Mesothelial cell of epicardium (in vitro differentiated cells): ENCODE data around the gene TMEM247. TPM values are rescaled to one million over a fixed set of nuclear protein-coding genes. Genes with fewer than 3 reads are reported as not detected.

ENCODE experiments used
- DNase-seq, 2 experiments: peaks; one replicate each; pipeline ENCODE4 v3.0.0; 2021; ENCODE audit warnings: low spot score in 2 of 2; ENCODE audit not compliant: unreplicated experiment in 2 of 2
- H3K27ac Mint-ChIP-seq: 2 replicates; pipeline ENCODE4 v1.8.0; 2021; ENCODE audit warnings: mixed read lengths
- H3K27me3 Mint-ChIP-seq: 2 replicates; pipeline ENCODE4 v1.8.0; 2021; ENCODE audit warnings: low read depth, mixed read lengths
- H3K36me3 Mint-ChIP-seq: 2 replicates; pipeline ENCODE4 v1.8.0; 2021; ENCODE audit warnings: mixed read lengths
- H3K4me1 Mint-ChIP-seq: 2 replicates; pipeline ENCODE4 v1.8.0; 2021; ENCODE audit warnings: mixed read lengths
- H3K4me3 Mint-ChIP-seq: 2 replicates; pipeline ENCODE4 v1.8.0; 2021; ENCODE audit warnings: mild to moderate bottlenecking, moderate library complexity, mixed read lengths
- H3K9me3 Mint-ChIP-seq: 2 replicates; pipeline ENCODE4 v1.8.0; 2021; ENCODE audit warnings: mixed read lengths
- CTCF ChIP-seq: fragments of 200-600 bp; sonication (generic); IDR thresholded peaks from one replicate; pipeline ENCODE4 v1.5.0; 2021; ENCODE audit warnings: antibody characterized with exemption; ENCODE audit not compliant: unreplicated experiment
- total RNA-seq: library from RNA; stranded (reverse); gene quantifications from 3 replicates; pipeline ENCODE4 v1.2.1, GENCODE V29; 2021

TMEM247 gene
- total RNA-seq, 1 donor from 2014 or later, result not detected

GRCh38 chr2:46441838-46442712, 37.3 kb upstream of the TMEM247 start:
- DNase-seq, result no peak
- peaks cover 7% of the 10 kb centered on the region for H3K4me1 Mint-ChIP-seq
- peaks cover 30% of the 10 kb centered on the region for H3K9me3 Mint-ChIP-seq
- H3K27ac Mint-ChIP-seq, result no peak overlapping the region
- no peaks in the 10 kb centered on the region for H3K27me3 Mint-ChIP-seq
- H3K4me3 Mint-ChIP-seq, result no peak overlapping the region
- no peak for TF ChIP-seq CTCF
- H3K36me3 Mint-ChIP-seq, result peaks cover 3% of the 10 kb centered on the region

- TF ChIP-seq CTCF, result no peak
- Mint-ChIP-seq H3K27ac (no peak overlapping the region), H3K4me1 (peaks cover 2% of the 10 kb centered on the region), H3K9me3 (peaks cover 36% of the 10 kb centered on the region), H3K36me3 (peaks cover 3% of the 10 kb centered on the region), H3K4me3 (no peak overlapping the region), H3K27me3 (no peaks in the 10 kb centered on the region)
- DNase-seq, result no peak
Observed at GRCh38 chr2:46444732-46445131, 34.6 kb upstream of the TMEM247 start.

GRCh38 chr2:46445556-46445955, 33.8 kb upstream of the TMEM247 start:
- peaks cover 3% of the 10 kb centered on the region for H3K36me3 Mint-ChIP-seq
- H3K9me3 Mint-ChIP-seq, result peaks cover 36% of the 10 kb centered on the region
- H3K27ac Mint-ChIP-seq, result no peak overlapping the region
- H3K4me3 Mint-ChIP-seq, result no peak overlapping the region
- H3K4me1 Mint-ChIP-seq, result peaks cover 1% of the 10 kb centered on the region
- TF ChIP-seq CTCF, result no peak
- DNase-seq, result no peak
- H3K27me3 Mint-ChIP-seq, result no peaks in the 10 kb centered on the region

- H3K4me3 Mint-ChIP-seq, result no peak overlapping the region
- peaks cover 1% of the 10 kb centered on the region for H3K4me1 Mint-ChIP-seq
- no peaks in the 10 kb centered on the region for H3K27me3 Mint-ChIP-seq
- H3K27ac Mint-ChIP-seq, result no peak overlapping the region
- no peak for DNase-seq
- H3K36me3 Mint-ChIP-seq, result peaks cover 3% of the 10 kb centered on the region
- H3K9me3 Mint-ChIP-seq, result peaks cover 36% of the 10 kb centered on the region
- no peak for TF ChIP-seq CTCF
Observed at GRCh38 chr2:46446871-46447568, 32.3 kb upstream of the TMEM247 start.

- Mint-ChIP-seq H3K9me3 (peaks cover 36% of the 10 kb centered on the region), H3K27ac (no peak overlapping the region), H3K4me1 (peaks cover 1% of the 10 kb centered on the region), H3K4me3 (no peak overlapping the region), H3K27me3 (no peaks in the 10 kb centered on the region), H3K36me3 (peaks cover 3% of the 10 kb centered on the region)
- no peak for TF ChIP-seq CTCF
- DNase-seq, result no peak
Observed at GRCh38 chr2:46447649-46448048, 31.7 kb upstream of the TMEM247 start.
